Vagina (tissue), 2 donors: Measurements from ENCODE around the gene EFNA3.
A peak's percentile ranks its signal among the peaks of the same experiment; 100 is the strongest.

Experiments used
- POLR2A ChIP-seq, 2 donors: fragments of 450-650 bp; IDR thresholded peaks; one replicate each; pipeline ENCODE4 v1.6.1; 2017; ENCODE audit warnings: antibody characterized with exemption in 2 of 2, mild to moderate bottlenecking in 2 of 2, moderate library complexity in 2 of 2
- TF ChIP-seq, protein P1 (sequence below), 3 experiments: fragments of 450-650 bp in 2 of 3; fragments of 200-600 bp in 1 of 3; sonication (generic) in 1 of 3; IDR thresholded peaks; one replicate each; pipeline ENCODE4 v1.5.1; 2017 to 2019; ENCODE audit warnings: antibody characterized with exemption in 3 of 3, mild to moderate bottlenecking in 2 of 3, moderate library complexity in 2 of 3

- TF ChIP-seq, protein P1, sequence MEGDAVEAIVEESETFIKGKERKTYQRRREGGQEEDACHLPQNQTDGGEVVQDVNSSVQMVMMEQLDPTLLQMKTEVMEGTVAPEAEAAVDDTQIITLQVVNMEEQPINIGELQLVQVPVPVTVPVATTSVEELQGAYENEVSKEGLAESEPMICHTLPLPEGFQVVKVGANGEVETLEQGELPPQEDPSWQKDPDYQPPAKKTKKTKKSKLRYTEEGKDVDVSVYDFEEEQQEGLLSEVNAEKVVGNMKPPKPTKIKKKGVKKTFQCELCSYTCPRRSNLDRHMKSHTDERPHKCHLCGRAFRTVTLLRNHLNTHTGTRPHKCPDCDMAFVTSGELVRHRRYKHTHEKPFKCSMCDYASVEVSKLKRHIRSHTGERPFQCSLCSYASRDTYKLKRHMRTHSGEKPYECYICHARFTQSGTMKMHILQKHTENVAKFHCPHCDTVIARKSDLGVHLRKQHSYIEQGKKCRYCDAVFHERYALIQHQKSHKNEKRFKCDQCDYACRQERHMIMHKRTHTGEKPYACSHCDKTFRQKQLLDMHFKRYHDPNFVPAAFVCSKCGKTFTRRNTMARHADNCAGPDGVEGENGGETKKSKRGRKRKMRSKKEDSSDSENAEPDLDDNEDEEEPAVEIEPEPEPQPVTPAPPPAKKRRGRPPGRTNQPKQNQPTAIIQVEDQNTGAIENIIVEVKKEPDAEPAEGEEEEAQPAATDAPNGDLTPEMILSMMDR (IDR thresholded peaks at IDR 0.05): peak; percentile 59 to 99 (median 94)
- no peak for TF ChIP-seq POLR2A (IDR thresholded peaks at IDR 0.05)
These were observed 7.6 kb downstream of the EFNA3 start for GRCh38 chr1:155086128-155086741.
